Ishikawa (cell line): ENCODE measurements around the gene NOP10.
A peak's percentile ranks its signal among the peaks of the same experiment; 100 is the strongest.

ENCODE experiments used
- CEBPB ChIP-seq: IDR thresholded peaks from 2 replicates; pipeline ENCODE4 v1.6.1; 2012
- CREB1 ChIP-seq: IDR thresholded peaks from 2 replicates; pipeline ENCODE4 v1.6.1; 2012; ENCODE audit warnings: low read depth
- EGR1 ChIP-seq: IDR thresholded peaks from 2 replicates; pipeline ENCODE4 v1.6.1; 2012
- EP300 ChIP-seq: IDR thresholded peaks from 2 replicates; pipeline ENCODE4 v1.6.1; 2012; ENCODE audit warnings: borderline replicate concordance
- FOXM1 ChIP-seq: IDR thresholded peaks from 2 replicates; pipeline ENCODE4 v1.6.1; 2012; ENCODE audit warnings: low read depth, borderline replicate concordance
- MAX ChIP-seq: IDR thresholded peaks from 2 replicates; pipeline ENCODE4 v1.6.1; 2012
- NFIC ChIP-seq: IDR thresholded peaks from 2 replicates; pipeline ENCODE4 v1.6.1; 2012
- RAD21 ChIP-seq: IDR thresholded peaks from 2 replicates; pipeline ENCODE4 v1.6.1; 2012; ENCODE audit warnings: low read depth
- TAF1 ChIP-seq: IDR thresholded peaks from 2 replicates; pipeline ENCODE4 v1.6.1; 2012; ENCODE audit warnings: low read depth, mild to moderate bottlenecking
- TCF12 ChIP-seq: IDR thresholded peaks from 2 replicates; pipeline ENCODE4 v1.6.1; 2012; ENCODE audit warnings: low read depth
- TEAD4 ChIP-seq: IDR thresholded peaks from 2 replicates; pipeline ENCODE4 v1.6.1; 2012
- USF1 ChIP-seq: IDR thresholded peaks from 2 replicates; pipeline ENCODE4 v1.6.1; 2012
- YY1 ChIP-seq: IDR thresholded peaks from 2 replicates; pipeline ENCODE4 v1.6.1; 2012; ENCODE audit warnings: low read depth
- ZBTB7A ChIP-seq: IDR thresholded peaks from 2 replicates; pipeline ENCODE4 v1.6.1; 2012; ENCODE audit warnings: low read depth
- TF ChIP-seq, protein P1 (sequence below): IDR thresholded peaks from 2 replicates; pipeline ENCODE4 v1.6.1; 2012; ENCODE audit warnings: low read depth, mild to moderate bottlenecking

The NOP10 gene

GRCh38 chr15:34324933-34325332 lies 18.0 kb downstream of the NOP10 start:
- no peak for TF ChIP-seq CEBPB
- no peak for TF ChIP-seq USF1
- TF ChIP-seq FOXM1, result no peak
- no peak for TF ChIP-seq EGR1
- no peak for TF ChIP-seq NFIC
- no peak for TF ChIP-seq TEAD4
- TF ChIP-seq TAF1, result no peak
- no peak for TF ChIP-seq MAX
- no peak for TF ChIP-seq RAD21
- TF ChIP-seq EP300, result no peak
- no peak for TF ChIP-seq ZBTB7A
- TF ChIP-seq TCF12, result no peak
- no peak for TF ChIP-seq YY1
- TF ChIP-seq, protein P1, sequence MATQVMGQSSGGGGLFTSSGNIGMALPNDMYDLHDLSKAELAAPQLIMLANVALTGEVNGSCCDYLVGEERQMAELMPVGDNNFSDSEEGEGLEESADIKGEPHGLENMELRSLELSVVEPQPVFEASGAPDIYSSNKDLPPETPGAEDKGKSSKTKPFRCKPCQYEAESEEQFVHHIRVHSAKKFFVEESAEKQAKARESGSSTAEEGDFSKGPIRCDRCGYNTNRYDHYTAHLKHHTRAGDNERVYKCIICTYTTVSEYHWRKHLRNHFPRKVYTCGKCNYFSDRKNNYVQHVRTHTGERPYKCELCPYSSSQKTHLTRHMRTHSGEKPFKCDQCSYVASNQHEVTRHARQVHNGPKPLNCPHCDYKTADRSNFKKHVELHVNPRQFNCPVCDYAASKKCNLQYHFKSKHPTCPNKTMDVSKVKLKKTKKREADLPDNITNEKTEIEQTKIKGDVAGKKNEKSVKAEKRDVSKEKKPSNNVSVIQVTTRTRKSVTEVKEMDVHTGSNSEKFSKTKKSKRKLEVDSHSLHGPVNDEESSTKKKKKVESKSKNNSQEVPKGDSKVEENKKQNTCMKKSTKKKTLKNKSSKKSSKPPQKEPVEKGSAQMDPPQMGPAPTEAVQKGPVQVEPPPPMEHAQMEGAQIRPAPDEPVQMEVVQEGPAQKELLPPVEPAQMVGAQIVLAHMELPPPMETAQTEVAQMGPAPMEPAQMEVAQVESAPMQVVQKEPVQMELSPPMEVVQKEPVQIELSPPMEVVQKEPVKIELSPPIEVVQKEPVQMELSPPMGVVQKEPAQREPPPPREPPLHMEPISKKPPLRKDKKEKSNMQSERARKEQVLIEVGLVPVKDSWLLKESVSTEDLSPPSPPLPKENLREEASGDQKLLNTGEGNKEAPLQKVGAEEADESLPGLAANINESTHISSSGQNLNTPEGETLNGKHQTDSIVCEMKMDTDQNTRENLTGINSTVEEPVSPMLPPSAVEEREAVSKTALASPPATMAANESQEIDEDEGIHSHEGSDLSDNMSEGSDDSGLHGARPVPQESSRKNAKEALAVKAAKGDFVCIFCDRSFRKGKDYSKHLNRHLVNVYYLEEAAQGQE, result no peak
- TF ChIP-seq CREB1, result no peak

DNA sequence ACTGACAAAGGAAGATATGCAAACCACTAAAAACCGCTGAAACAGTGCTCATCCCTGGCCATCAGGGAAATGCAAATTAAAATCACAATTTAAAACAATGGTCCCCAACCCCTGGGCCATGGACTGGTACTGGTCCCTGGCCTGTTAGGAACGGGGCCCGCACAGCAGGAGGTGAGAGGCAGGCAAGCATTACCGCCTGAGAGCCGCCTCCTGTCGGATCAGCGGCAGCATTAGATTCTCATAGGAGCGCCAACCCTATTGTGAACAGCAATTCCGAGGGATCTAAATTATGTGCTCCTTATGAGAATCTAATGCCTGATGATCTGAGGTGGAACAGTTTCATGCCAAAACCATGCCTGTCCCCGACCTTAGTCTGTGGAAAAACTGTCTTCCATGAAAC lies 19.7 kb downstream of the NOP10 start:
- TF ChIP-seq USF1, result no peak
- TF ChIP-seq MAX, result no peak
- no peak for TF ChIP-seq RAD21
- TF ChIP-seq, protein P1, result no peak
- TF ChIP-seq CEBPB, result no peak
- TF ChIP-seq TAF1, result no peak
- TF ChIP-seq EGR1, result no peak
- no peak for TF ChIP-seq TCF12
- no peak for TF ChIP-seq CREB1
- no peak for TF ChIP-seq ZBTB7A
- TF ChIP-seq FOXM1, result no peak
- no peak for TF ChIP-seq TEAD4
- TF ChIP-seq EP300, result no peak

GRCh38 chr15:34318277-34319079 lies 24.5 kb downstream of the NOP10 start:
- no peak for TF ChIP-seq CREB1
- TF ChIP-seq ZBTB7A, result no peak
- peak; percentile 89 for TF ChIP-seq USF1
- no peak for TF ChIP-seq MAX
- no peak for TF ChIP-seq CEBPB
- TF ChIP-seq, protein P1, result no peak
- no peak for TF ChIP-seq TEAD4
- no peak for TF ChIP-seq TCF12
- no peak for TF ChIP-seq YY1
